ENCODE data around the gene MAGEA6.

The MAGEA6 gene

GRCh38 chrX:152733261-152733975 lies 36.1 kb downstream of the MAGEA6 start, which contains the start of the genes CSAG1 and MAGEA12:
Gene CSAG1 (minus strand): TSS chrX:152733721. CDS start chrX:152732460, 1,261 bp downstream.
Gene MAGEA12 (plus strand): TSS chrX:152733757. CDS start chrX:152736162, 2,405 bp downstream.
- no peak for DNase-seq

GRCh38 chrX:152725409-152725808 lies 44.1 kb downstream of the MAGEA6 start:
- DNase-seq = no peak
